CD8-positive, alpha-beta T cell (primary cell): ENCODE results near the gene TEX2. TPM values are rescaled to one million over a fixed set of nuclear protein-coding genes. Genes with fewer than 3 reads are reported as not detected.

Source experiments
- total RNA-seq, 46 experiments: library from RNA in 2 of 46; stranded (reverse) in 2 of 46; gene quantifications; one replicate each; pipeline ENCODE4 v1.2.3 and lab custom pipeline; 2021 to 2026

The TEX2 gene
- total RNA-seq, 2 experiments from 2014 or later, result 4.8 to 5.6 TPM

Other genes starting within 250 kb of the TEX2 start
- 10 to 100 TPM; 38.0 to 38.7 TPM for gene ICAM2, start 242.6 kb downstream of the TEX2 start, total RNA-seq
- 10 to 100 TPM; 57.1 to 64.0 TPM for gene ERN1, start 133.1 kb downstream of the TEX2 start, total RNA-seq
- gene PECAM1, start 127.6 kb upstream of the TEX2 start, total RNA-seq, result 10 to 100 TPM; 64.3 to 70.6 TPM
- gene MILR1, start 185.9 kb upstream of the TEX2 start, total RNA-seq, result not detected
- 10 to 100 TPM; 28.1 to 32.7 TPM for gene POLG2, start 233.8 kb upstream of the TEX2 start, total RNA-seq
- 1,000 to 10,000 TPM; 2,300 to 2,332 TPM for gene DDX5, start 243.0 kb upstream of the TEX2 start, total RNA-seq
- 100 to 1,000 TPM; 248 to 282 TPM for gene CEP95, start 243.7 kb upstream of the TEX2 start, total RNA-seq